GM12878 (cell line): ENCODE results near the gene SORCS1. TPM values are rescaled to one million over a fixed set of nuclear protein-coding genes. Genes with fewer than 3 reads are reported as not detected.

ENCODE experiments used
- ATAC-seq: fragments of 200-7000 bp; cut with Tn5 transposase; 3 replicates; pipeline ENCODE4 v1.9.1; 2020; ENCODE audit warnings: mild to moderate bottlenecking, moderate library complexity
- BruUV-seq: library from RNA; stranded (reverse); fragments of 400-500 nt; replicated peaks from 2 replicates; lab custom pipeline; 2021; lab: Mats Ljungman, UMichigan
- CTCF ChIA-PET: fragments of 300-600 bp; sonication (Branson Sonifier 250); formaldehyde crosslinking; extraction: SDS; loops from one replicate; lab custom pipeline; 2021; ENCODE audit warnings: inconsistent platforms; lab: Yijun Ruan, JAX
- POLR2A ChIA-PET: fragments of 350-600 bp; formaldehyde crosslinking; extraction: SDS; loops from one replicate; lab custom pipeline; 2021; ENCODE audit warnings: inconsistent platforms; lab: Charles Lee
- RAD21 ChIA-PET: fragments of 300-600 bp; sonication (Branson Sonifier 250); formaldehyde crosslinking; loops from one replicate; lab custom pipeline; 2023; ENCODE audit warnings: antibody characterized with exemption; ENCODE audit not compliant: unreplicated experiment; lab: Charles Lee
- SMC1A ChIA-PET: fragments of 300-600 bp; sonication (Branson Sonifier 250); formaldehyde crosslinking; loops from one replicate; lab custom pipeline; 2023; ENCODE audit not compliant: unreplicated experiment, uncharacterized antibody; lab: Charles Lee
- DNase-seq: peaks from one replicate; pipeline ENCODE4 v3.0.0-alpha.2; 2011; ENCODE audit warnings: low read depth, low spot score
- FAIRE-seq: peaks from 3 replicates; lab custom pipeline; 2011; peaks lifted over from hg19 to GRCh38; lab: Jason Lieb, UNC
- H2AFZ ChIP-seq: 2 replicates; pipeline ENCODE4 v1.6.0; 2011; ENCODE audit warnings: low read depth, low read length, control low read depth; ENCODE audit not compliant: control insufficient read depth
- H3K27ac ChIP-seq: 2 replicates; pipeline ENCODE4 v1.5.1; 2011; ENCODE audit warnings: control low read depth; ENCODE audit not compliant: control insufficient read depth, insufficient read depth
- H3K27me3 ChIP-seq, 2 experiments: replicated peaks in 1 of 2; 2 replicates each; pipeline versions ENCODE4 v1.6.0 to v1.6.1; 2011; ENCODE audit warnings: low read length in 1 of 2; ENCODE audit not compliant: control insufficient read depth in 2 of 2, insufficient read depth in 2 of 2
- H3K36me3 ChIP-seq, 2 experiments: 2 replicates each; pipeline ENCODE4 v1.5.1; 2011; ENCODE audit warnings: low read length in 1 of 2; ENCODE audit not compliant: control insufficient read depth in 2 of 2, insufficient read depth in 2 of 2
- H3K4me1 ChIP-seq: 2 replicates; pipeline ENCODE4 v1.6.1; 2011; ENCODE audit warnings: mild to moderate bottlenecking, low read length, moderate library complexity, mixed read lengths; ENCODE audit not compliant: control insufficient read depth, insufficient read depth
- H3K4me2 ChIP-seq: 2 replicates; pipeline ENCODE4 v1.6.0; 2011; ENCODE audit warnings: control low read depth; ENCODE audit not compliant: control insufficient read depth, insufficient read depth
- H3K4me3 ChIP-seq: fragments of 200-600 bp; sonication (generic); 2 replicates; pipeline ENCODE4 v1.5.1; 2016
- H3K79me2 ChIP-seq: 2 replicates; pipeline ENCODE4 v1.6.0; 2011; ENCODE audit warnings: low read length; ENCODE audit not compliant: control insufficient read depth, insufficient read depth
- H3K9ac ChIP-seq: 2 replicates; pipeline ENCODE4 v1.8.0; 2011; ENCODE audit warnings: low read length, control low read depth, mixed read lengths; ENCODE audit not compliant: control insufficient read depth, insufficient read depth
- H3K9me3 ChIP-seq: replicated peaks from 3 replicates; pipeline ENCODE4 v1.5.1; 2011; ENCODE audit warnings: mild to moderate bottlenecking, low read length; ENCODE audit not compliant: control insufficient read depth, insufficient read depth
- H4K20me1 ChIP-seq: 2 replicates; pipeline ENCODE4 v1.6.0; 2011; ENCODE audit not compliant: control insufficient read depth, insufficient read depth
- CREB1 ChIP-seq: IDR thresholded peaks from 2 replicates; pipeline ENCODE4 v1.6.1; 2012; ENCODE audit warnings: low read depth, mild to moderate bottlenecking, inconsistent platforms
- IRF3 ChIP-seq: fragments of 450-650 bp; IDR thresholded peaks from 2 replicates; pipeline ENCODE4 v1.6.1; 2014; ENCODE audit warnings: mild to moderate bottlenecking
- PBX3 ChIP-seq: IDR thresholded peaks from 2 replicates; pipeline ENCODE4 v1.6.1; 2011; ENCODE audit warnings: mild to moderate bottlenecking, low read depth, low read length, moderate library complexity; ENCODE audit not compliant: insufficient replicate concordance
- PKNOX1 ChIP-seq: fragments of 450-650 bp; IDR thresholded peaks from 2 replicates; pipeline ENCODE4 v1.6.1; 2016; ENCODE audit warnings: mild to moderate bottlenecking
- POU2F2 ChIP-seq: IDR thresholded peaks from 3 replicates; pipeline ENCODE4 v1.6.1; 2011; ENCODE audit warnings: low read depth, mild to moderate bottlenecking, low read length, borderline replicate concordance
- PRDM15 ChIP-seq: fragments of 450-650 bp; formaldehyde crosslinking; IDR thresholded peaks from 2 replicates; pipeline ENCODE4 v1.4.0; 2020; ENCODE audit warnings: mild to moderate bottlenecking, moderate library complexity
- RCOR1 ChIP-seq: conservative IDR thresholded peaks from 2 replicates; pipeline ENCODE4 v1.6.1; 2012; ENCODE audit warnings: low read depth, low read length, improper control_type of control experiment
- RFX5 ChIP-seq: IDR thresholded peaks from 2 replicates; pipeline ENCODE4 v1.6.1; 2011; ENCODE audit warnings: low read depth, low read length, improper control_type of control experiment
- STAT1 ChIP-seq: fragments of 450-650 bp; conservative IDR thresholded peaks from 2 replicates; pipeline ENCODE4 v1.6.1; 2014; ENCODE audit warnings: antibody characterized with exemption, mild to moderate bottlenecking
- TAF1 ChIP-seq: IDR thresholded peaks from 2 replicates; pipeline ENCODE4 v1.6.1; 2011; ENCODE audit warnings: mild to moderate bottlenecking, low read depth, low read length, borderline replicate concordance
- USF2 ChIP-seq: IDR thresholded peaks from 2 replicates; pipeline ENCODE4 v1.6.1; 2011; ENCODE audit warnings: low read depth, low read length, improper control_type of control experiment, borderline replicate concordance
- ZNF207 ChIP-seq: fragments of 450-650 bp; IDR thresholded peaks from 2 replicates; pipeline ENCODE4 v1.6.1; 2014; ENCODE audit warnings: antibody characterized with exemption, mild to moderate bottlenecking, borderline replicate concordance
- WGBS: methylation state at CpG from one replicate; pipeline ENCODE4 v1.1.6; 2016; ENCODE audit warnings: low lambda C conversion rate; ENCODE audit not compliant: insufficient replicate concordance, insufficient coverage; ENCODE audit errors: missing lambda C conversion rate; 5-methylcytosine and 5-hydroxymethylcytosine counted together
- in situ Hi-C: fragments of 300-500 bp; cut with MboI; formaldehyde crosslinking; loops from 9 replicates; pipeline ENCODE4 v1.14.3; 2018; ENCODE audit warnings: mixed read lengths
- intact Hi-C: fragments of 100-400 bp; cut with micrococcal nuclease; formaldehyde crosslinking; loops from one replicate; pipeline ENCODE4 v1.14.2; 2022; ENCODE audit not compliant: unreplicated experiment
- polyA plus RNA-seq, 11 experiments: library from polyadenylated mRNA; depleted of rRNA in 4 of 11; unstranded in 6 of 11; stranded (reverse) in 5 of 11; fragments of >200 nt; fragmentation: Nextera tagmentation in 4 of 11; fragmentation: Illumina TruSeq in 1 of 11; extraction: Ambion mirVana in 4 of 11; extraction: Trizol in 1 of 11; gene quantifications; 1 replicate in 1 of 11; 2 replicates in 10 of 11; pipeline versions ENCODE4 v1.2.1 to v1.2.3, GENCODE V29; 2011 to 2016; ENCODE audit warnings: inconsistent platforms in 2 of 11, missing spikeins in 2 of 11, low read depth in 1 of 11
- total RNA-seq, 4 experiments: library from RNA; depleted of rRNA in 3 of 4; stranded (reverse); fragments of >200 nt in 3 of 4; fragmentation: Illumina TruSeq in 1 of 4; extraction: Trizol in 1 of 4; gene quantifications; 2 replicates each; pipeline versions ENCODE4 v1.2.1 to v1.2.3, GENCODE V29; 2013 to 2021

SORCS1 gene
- total and polyA plus RNA-seq, 10 of the 15 experiments (the other 5 are each of a cell fraction or from before 2014, with no cell fraction given) = 0.02 to 9.6 (median 0.06) TPM; not detected in 3

GRCh38 chr10:106874604-106874889 lies 290.0 kb downstream of the SORCS1 start:
- Histone ChIP-seq H3K79me2 (no peaks in the 10 kb centered on the region), H3K36me3 (no peaks in the 10 kb centered on the region), H4K20me1 (no peaks in the 10 kb centered on the region), H3K9ac (no peak overlapping the region), H2AFZ (peak overlapping the region; percentile 21; the same call in 1 of the 2 replicates), H3K4me1 (peaks cover 6% of the 10 kb centered on the region), H3K27me3 (no peaks in the 10 kb centered on the region), H3K9me3 (no peaks in the 10 kb centered on the region; the same call in 1 of the 3 replicates), H3K27ac (no peak overlapping the region)
- RAD21 ChIA-PET = no interaction called here
- in situ Hi-C loops = no loop called here
- ATAC-seq (no peak), DNase-seq (no peak)
- TF ChIP-seq STAT1 (no peak), PKNOX1 (no peak), RFX5 (no peak), CREB1 (no peak), RCOR1 (no peak), TAF1 (no peak), PBX3 (no peak), PRDM15 (CRISPR knock-in tag) (no peak), ZNF207 (no peak), POU2F2 (no peak), IRF3 (no peak), USF2 (no peak)
- TF ChIP-seq, all 136 proteins: peak for 0
- ChIA-PET CTCF (interaction anchor here (0.8 to 2.1 kb wide), 2 partner anchors 10 to 11 kb away, joined by 4 to 6 read pairs; no protein-coding TSS in a partner anchor), SMC1A (interaction anchor here (1.0 to 1.7 kb wide), 2 partner anchors 13 to 29 kb away, joined by 3 to 6 read pairs; no protein-coding TSS in a partner anchor), POLR2A (no interaction called here)
- intact Hi-C loops = no loop called here
- 78% methylated on average over 2 of the region's 2 CpGs for WGBS
- H3K4me2 ChIP-seq = no peak overlapping the region
- no TSS peak for BruUV-seq
- H3K4me3 ChIP-seq = no peak overlapping the region
- no peak for FAIRE-seq
